ENCODE measurements around the gene TSC22D3.
"Not testable (repeated sequence)": the region's sequence is repeated elsewhere in the genome, so short reads cannot be mapped to it uniquely, and the experiment has no call there.

The TSC22D3 gene

DNA sequence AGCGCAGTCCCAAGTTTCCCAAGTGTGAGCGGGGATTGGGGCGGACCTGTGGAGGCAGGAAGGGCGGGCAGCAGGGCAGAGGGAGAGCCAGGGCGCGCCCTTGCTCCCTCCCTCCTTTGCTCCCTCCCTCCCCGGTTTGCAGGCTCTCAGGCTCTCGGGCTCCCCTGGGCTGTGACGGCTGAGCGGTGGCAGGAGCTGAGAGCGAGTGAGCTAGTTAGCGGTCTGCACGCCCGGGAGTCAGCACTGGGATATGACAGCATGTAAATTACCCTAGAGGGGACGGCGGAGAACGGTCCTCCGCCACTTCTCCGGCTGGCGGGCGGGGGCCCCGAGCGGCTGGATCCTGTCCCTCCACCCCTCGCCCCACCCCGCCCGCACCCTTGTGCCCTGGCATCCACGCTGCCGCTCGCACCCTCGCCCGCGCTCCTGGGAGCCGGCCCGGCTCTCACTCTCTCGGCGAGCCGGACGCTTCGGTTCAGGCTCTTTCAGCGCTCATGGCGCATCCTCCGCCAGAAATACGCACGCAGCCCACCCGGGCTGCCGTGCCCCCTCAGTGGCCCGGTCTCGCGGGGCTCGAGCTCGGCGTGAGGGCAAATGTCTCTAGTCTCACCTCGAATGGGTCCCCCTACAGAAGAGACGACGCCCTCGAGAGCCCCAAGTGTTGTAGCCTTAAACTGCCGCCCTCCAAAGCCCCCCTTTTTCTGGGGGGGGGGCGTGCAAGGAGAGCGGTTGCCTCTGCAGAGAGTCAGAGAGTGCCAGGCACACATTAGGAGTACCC lies at the start of gene TSC22D3:
TSS of gene TSC22D3 (minus strand) at position 54 of the 778 bp plus-strand sequence. CDS start 368 bp downstream, outside the sequence.
- in situ Hi-C loops (cut with MboI; ENCODE audit: low sequenced_read_pairs), result loop anchor here (25.0 kb wide), 2 partner anchors 114 to 239 kb away; no protein-coding TSS in a partner anchor

DNA sequence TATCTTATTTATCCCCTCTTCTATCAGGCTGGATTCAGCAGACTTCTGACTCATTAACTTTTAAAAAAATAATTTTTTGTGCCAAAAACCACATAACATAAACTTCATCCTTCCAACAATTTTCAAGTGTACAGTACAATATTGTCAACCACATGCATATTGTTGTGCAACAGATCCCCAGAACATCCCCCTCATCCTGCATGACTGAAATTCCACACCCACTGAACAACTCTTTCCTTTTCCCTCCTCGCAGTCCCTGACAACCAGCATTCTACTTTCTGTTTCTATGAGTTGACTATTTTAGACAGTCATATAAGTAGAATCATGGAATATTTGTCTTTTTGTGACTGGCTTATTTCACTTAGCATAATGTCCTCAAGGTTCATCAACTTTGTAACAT lies 47.9 kb upstream of the TSC22D3 start:
- in situ Hi-C loops (cut with MboI; ENCODE audit: low sequenced_read_pairs), result no loop called here

DNA sequence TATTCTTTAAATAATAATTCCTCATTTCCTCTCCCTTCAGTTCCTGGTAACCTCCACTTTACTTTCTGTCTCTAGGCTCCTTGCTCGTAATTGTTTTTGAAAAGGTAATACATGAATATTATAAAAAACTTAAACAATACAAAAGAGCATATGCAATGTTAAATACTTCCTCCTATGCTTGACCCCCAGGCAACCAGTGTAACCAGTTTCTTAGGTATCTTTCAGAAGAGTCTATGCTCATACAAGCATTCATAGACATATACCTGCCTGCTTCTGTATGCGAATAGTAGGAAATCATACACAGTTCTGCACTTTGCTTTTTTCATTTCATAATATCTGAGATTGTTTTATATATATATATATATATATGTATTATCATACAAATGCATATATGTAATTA lies 47.5 kb upstream of the TSC22D3 start:
- in situ Hi-C loops (cut with MboI; ENCODE audit: low sequenced_read_pairs), result no loop called here

DNA sequence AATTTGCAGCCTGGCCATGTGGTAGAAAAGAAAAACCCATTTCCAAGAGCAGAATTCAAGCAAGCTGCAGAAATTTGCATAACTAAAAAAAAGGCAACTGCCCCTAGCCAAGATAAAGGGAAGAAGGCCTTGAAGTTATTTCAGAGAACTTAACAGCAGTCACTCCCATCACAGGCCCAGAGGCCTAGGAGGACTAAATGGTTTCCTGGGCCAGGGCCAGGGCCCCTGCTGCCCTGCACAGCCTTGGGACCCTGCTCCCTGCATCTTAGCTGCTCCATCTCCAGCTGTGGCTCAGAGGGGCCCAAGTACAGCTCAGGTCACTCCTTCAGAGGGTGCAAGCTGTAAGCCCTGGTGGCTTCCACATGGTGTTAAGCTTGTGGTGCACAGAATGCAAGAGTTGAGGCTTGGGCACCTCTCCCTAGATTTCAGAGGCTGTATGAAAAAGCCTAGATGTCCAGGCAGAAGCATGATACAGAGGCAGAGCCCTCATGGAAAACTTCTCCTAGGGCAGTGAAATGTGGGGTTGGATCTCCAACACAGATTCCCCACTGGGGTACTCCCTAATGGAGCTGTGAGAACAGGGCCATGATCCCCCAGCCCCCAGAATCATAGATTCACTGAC lies 43.4 kb upstream of the TSC22D3 start:
- in situ Hi-C loops (cut with MboI; ENCODE audit: low sequenced_read_pairs), result no loop called here

DNA sequence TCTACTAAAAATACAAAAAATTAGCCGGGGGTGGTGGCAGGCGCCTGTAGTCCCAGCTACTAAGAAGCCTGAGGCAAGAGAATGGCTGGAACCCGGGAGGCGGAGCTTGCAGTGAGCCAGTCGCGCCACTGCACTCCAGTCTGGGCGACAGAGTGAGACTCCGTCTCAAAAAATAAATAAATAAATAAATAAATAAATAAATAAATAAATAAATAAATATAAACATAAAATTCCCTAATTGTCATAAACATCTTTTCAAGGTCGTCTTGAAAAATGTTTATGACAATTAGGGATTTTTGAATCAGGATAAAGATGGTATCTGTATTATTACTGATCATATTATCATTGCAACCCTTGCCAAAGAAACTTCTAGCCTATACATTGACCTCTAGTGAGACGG lies 34.5 kb upstream of the TSC22D3 start:
- in situ Hi-C loops (cut with MboI; ENCODE audit: low sequenced_read_pairs), result not testable (repeated sequence)

DNA sequence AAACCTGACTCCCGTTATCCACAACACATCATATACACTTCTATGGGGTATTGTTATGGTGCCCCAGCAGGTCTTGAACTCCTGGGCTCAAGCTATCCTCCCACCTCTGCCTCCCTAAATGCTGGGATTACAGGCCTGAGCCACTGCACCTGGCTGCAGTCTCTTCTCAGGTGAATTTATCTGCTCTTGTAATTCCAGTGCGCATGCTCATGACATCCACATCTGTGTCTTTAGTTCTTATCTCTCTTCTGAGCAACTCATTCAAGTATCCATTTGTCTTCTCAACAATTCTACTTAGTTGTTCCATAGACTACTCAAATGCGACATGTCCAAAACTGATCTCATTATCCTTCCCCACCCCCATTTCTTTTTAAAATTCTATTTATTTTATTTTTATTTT lies 29.6 kb upstream of the TSC22D3 start:
- in situ Hi-C loops (cut with MboI; ENCODE audit: low sequenced_read_pairs), result no loop called here

DNA sequence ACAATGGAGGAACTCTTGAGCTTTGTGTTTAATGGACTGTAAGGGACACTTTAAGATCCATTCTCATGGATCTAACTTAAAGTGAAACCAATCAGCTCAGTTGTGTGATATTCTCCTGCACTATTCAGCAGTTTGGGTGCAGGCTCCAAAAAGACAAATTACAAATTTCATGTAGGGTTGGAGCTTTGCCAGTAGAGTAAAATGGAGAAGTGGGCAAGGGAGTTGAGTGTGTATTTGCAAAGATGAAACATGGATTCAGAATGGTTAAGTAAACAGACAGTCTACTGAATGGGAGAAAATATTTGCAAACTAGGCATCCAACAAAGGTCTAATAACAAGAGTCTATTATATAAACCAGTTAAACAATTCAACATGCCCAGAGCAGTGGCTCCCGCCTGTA lies 28.8 kb upstream of the TSC22D3 start:
- in situ Hi-C loops (cut with MboI; ENCODE audit: low sequenced_read_pairs), result no loop called here

DNA sequence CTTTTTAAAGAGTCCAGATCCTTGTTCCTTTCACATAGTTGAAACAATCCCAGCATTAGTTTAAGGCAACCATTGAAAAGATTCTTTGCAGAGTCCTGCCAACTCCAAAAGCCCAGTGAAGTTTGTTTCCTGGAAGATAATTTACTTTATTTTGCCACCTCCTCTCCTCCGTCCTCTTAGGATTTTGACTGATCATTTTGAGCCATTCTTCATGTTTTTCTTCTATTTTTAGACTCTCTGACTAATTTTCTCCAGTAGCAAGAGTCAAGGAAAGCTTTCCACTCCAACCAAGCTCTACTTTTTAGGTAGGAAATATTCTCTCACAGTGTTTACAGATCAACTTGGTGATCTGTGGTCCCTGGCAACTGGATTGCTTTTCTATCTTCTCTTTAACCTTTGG lies 12.2 kb upstream of the TSC22D3 start:
- in situ Hi-C loops (cut with MboI; ENCODE audit: low sequenced_read_pairs), result loop anchor here (25.0 kb wide), 2 partner anchors 126 to 251 kb away; no protein-coding TSS in a partner anchor

DNA sequence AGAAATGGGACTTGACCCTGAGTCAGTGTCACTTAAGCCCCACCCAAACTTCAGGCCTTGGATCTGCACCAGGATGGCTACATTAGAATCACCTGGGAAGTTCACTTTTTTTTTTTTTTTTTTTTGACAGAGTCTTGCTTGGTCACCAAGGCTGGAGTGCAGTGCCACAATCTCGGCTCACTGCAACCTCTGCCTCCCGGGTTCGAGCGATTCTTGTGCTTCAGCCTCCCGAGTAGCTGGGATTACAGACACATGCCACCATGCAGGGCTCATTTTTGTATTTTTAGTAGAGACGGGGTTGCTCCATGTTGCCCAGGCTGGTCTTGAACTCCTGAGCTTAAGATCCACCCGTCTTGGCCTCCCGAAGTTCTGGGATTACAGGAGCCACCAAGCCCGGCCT lies 4.9 kb upstream of the TSC22D3 start:
- in situ Hi-C loops (cut with MboI; ENCODE audit: low sequenced_read_pairs), result loop anchor here (25.0 kb wide), 2 partner anchors 118 to 243 kb away; no protein-coding TSS in a partner anchor

DNA sequence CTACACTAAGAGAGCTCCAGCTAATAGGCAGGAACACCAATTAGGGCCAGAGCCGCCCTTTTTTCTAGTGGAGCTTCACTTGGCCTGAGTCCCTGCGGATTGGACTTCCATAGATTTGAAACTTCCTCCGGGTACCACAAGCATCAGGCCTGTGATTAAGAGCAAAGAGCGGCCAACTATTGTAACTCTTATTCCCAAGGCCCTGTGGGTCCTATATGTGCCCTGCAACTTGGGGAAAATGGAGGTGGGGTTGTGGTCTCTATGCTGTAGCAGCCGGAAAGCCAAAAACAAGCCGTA lies 1.9 kb upstream of the TSC22D3 start, which contains the start of gene NCBP2L:
TSS of gene NCBP2L (plus strand) at position 198 of the 297 bp plus-strand sequence. CDS start 16,488 bp downstream, outside the sequence.
- in situ Hi-C loops (cut with MboI; ENCODE audit: low sequenced_read_pairs), result loop anchor here (25.0 kb wide), 2 partner anchors 115 to 240 kb away; no protein-coding TSS in a partner anchor

DNA sequence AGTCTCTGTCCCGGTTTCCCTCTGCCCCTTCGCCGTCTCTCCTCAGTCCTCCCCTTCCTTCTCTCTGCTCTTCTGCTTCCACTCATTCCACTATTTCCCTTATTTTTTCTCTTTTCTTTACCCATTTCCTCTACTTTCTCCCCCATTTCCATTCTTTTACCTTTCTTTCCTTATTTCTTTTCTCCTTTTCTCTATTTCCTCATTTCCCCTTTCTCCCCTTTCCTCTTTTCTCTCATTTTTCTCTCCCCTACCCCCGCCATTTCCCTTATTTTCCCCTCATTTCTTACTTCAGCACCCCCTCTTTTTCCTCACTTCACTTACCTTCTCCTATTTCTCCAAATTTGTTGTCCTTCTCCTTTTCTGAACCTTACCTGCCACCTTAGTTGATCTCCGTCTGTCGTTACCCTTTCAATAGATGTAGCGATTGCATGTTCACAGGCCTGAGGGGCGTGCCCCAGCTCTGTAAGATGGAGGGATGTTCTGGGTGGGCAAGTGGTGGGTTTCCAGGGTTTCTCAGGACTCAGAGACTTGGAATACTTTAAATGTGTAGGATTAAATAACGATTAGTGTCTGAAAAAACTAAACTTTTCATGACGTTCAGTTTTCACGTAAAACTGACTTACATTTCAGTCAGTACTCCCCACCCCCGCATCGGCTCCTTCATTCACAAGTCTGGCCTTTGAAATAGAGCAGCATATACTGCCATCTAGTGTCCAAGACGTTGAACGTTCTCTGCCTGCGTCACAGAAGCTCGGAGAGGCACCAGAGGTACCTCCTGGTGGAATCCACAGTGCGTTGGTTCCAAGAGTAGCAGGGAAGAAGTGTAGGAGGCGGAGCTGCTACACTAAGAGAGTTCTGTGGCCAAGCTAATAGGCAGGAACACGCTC lies 1.3 kb upstream of the TSC22D3 start:
- in situ Hi-C loops (cut with MboI; ENCODE audit: low sequenced_read_pairs), result loop anchor here (25.0 kb wide), 2 partner anchors 115 to 240 kb away; no protein-coding TSS in a partner anchor

DNA sequence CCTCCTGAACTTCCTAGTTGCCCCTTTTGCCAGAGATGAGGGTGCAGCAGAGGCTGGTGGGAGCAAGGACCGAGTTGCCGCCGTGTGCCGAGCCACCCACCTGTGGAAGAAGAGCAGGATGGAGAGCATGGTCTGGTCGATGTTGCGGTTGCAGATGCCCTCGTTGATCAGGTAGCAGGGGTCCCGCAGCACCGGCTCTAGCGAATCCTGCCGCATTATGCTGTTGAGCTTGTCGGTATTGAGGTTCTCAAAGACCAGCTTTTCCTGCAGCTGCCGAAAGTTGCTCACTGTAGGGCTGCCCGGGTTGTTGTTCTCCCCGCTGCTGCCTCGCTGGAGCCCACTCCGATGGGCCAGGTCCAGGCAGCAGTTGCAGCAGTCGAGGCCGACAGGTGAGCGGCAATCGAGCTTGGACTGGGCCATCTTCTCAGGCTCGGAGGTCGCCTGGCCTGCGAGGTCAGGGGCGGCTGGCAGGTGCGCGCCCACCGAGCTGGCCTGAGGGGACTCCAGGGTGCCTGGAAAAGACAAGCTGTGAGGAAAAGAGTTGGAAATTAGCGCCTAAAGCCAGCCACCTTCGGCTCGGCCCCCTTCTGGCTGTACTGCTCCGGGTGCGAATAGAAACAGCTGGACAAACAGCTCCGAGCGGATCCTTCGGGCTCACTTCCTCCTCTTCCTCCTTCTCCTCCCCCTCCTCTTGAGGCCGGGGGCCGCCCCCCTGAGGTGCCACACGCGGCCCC lies 420 bp downstream of the TSC22D3 start:
- in situ Hi-C loops (cut with MboI; ENCODE audit: low sequenced_read_pairs), result loop anchor here (25.0 kb wide), 2 partner anchors 113 to 238 kb away; no protein-coding TSS in a partner anchor

DNA sequence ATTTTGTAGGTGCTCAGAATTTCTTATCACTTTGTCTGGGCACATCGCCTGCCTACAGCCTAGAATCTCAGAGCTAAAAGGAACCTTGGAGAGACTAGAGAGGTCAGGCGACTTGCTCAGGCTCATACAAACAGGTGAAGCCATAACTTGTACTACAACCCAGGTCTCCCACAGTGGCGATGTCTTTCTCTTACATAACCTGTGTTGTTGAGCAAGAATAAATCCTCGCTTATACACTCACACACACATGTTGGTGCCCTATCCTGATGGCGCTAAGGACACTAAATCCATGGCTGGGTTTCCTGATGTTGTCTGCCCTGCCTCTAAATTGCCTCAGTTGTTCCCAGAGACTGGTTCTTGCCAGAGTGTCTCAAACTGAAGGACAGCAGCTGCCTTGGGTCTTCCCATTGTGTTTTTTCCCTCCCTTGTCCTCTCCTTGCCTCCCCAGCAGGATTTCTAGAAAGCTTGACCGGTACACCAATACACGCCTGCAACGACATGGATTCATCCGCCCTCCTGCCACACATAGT lies 1.6 kb downstream of the TSC22D3 start:
- in situ Hi-C loops (cut with MboI; ENCODE audit: low sequenced_read_pairs), result no loop called here

DNA sequence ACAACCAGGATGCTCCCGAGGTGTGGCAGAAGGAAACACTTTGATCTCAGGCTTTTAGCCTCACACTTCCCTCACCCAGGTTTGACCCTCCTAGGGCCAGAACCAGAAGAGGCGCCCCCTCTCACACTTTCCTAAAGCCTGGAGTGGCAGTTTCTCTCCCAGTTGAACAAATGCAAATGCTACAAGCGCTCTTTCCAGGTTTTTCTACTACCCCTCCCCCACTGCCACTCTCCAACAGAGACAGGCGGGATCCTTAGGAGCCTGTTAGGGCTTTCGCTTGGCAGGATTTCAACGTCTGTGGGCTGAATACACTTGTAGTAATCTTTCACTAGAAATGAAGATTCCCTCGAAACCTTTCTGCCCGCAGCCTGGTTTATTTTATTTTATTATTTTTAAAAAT lies 2.4 kb downstream of the TSC22D3 start:
- in situ Hi-C loops (cut with MboI; ENCODE audit: low sequenced_read_pairs), result no loop called here

DNA sequence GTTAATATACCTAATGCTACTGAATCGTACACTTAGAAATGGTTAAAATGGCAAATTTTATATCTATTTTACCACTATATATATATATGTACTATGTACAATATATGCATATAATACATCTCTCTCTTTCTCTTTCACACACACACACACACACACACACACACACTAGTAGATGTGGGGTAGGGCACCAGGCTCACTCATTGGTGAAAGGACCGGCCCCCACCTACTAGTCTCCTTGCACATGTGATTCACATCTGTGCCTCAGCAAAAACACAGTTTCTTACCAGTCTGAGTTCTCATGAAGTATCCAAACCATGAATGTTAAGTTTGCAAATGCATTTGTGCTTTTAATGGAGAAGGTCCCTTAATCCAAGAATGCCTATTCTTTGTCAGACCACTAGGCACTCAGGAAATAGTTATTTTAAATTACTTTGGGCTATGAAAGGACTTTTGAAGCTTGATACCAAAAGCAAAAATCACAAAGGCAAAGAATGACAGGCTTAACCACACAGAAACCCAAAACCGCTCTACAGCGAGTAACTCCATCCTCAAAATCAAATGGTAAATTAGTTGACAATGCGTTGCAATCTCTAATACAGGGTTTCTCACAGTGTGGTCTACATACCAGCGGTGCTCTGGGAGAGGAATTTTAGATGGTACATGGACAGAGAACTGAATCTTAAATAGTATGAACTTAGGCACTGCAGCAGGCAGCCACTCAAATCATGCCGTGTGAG lies 5.8 kb downstream of the TSC22D3 start:
- in situ Hi-C loops (cut with MboI; ENCODE audit: low sequenced_read_pairs), result no loop called here

DNA sequence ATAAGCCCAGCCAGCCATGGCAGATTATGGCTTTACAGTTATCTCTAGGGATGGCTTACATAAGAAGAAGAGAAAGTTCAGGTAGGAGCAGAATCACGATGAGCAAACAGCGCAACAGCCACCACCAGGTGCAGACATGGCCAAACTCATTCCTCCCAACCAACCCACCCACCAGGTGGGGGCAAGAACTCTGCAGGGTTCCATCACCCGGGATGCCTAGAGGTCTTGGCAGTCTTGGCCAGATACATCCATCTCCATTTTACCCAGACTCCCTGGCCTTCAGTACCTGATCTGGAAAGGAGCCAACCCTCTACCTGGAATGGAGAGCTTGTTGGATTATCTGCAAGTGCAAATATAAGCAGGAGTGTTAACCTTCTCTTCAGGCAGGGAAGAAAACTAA lies 7.5 kb downstream of the TSC22D3 start:
- in situ Hi-C loops (cut with MboI; ENCODE audit: low sequenced_read_pairs), result no loop called here

DNA sequence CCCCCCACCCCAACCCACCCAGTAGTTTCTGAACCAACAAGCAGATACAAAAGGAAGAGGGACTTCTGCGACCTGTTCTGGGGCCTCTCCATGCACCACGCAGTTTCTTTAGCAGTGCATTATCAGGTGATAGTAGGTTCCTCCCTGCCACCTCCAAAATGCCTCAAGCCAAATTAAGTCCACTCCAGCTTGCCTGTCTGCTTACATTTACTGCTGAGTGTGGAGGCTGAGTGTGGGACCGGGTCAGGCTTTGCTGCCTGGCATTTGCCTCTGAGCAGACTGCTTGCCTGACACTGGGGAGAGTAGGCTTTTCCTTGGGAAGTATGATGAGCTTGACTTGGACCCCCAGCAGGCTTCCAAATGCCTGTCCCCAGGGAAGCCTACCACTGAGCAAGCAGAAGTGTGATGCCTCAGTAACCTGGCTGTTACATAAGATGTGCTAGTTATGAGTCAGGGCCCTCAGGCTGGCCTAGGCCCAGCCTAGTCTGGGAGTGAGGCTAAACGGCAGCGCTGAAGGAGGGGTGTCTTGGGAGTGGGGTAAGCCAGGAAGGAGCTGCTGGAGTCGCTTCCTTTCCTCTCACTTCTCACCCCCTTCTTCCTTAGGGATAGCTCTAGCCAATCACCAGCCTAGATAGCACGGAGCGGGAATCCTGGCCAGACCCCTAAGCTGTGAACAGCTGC lies 9.0 kb downstream of the TSC22D3 start:
- in situ Hi-C loops (cut with MboI; ENCODE audit: low sequenced_read_pairs), result no loop called here

DNA sequence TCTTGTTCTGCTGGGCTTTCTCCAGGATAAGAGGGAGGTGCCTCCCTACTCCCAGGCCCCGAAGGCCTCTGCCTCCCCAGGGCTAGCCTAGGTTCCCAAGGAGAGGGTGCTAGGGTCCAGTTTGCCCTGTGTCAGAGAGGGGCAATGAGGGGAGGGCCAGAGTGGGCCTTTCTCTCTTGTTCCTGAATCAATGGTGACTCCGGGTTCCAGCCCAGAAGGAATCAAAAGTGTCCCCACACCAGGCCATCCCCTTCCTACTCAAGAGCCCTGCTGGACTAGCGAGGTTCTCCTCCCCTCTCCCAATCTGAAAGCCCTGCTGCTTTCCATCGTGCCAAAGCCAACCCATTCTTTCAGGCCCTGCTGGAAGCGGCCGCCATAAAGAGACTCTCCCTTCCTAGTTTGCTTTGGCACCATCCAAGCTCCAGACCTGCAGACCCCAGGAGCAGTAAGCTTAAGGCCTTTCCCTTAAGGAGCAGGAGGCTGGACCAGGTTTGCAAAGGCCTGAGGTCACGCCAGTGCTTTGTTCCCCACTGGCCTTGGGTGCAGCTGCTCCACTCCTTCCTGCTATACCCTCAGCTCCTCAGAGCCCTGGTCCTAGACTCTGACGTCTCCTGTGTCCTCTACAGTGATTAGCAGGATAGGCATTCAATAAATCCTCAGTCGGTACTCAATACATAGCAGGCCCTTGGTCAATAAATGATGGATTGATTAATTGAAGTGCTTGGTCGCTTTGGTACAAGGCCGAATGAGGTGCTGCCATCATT lies 10.6 kb downstream of the TSC22D3 start:
- in situ Hi-C loops (cut with MboI; ENCODE audit: low sequenced_read_pairs), result no loop called here

Measured in HL-60/S4 treated with retinoic acid at 250 ng/mL for 4 days and 3 days (cell line).